Kidney epithelial cell (primary cell): ENCODE results near the gene OXCT1. TPM values are rescaled to one million over a fixed set of nuclear protein-coding genes. Genes with fewer than 3 reads are reported as not detected.
A peak's percentile ranks its signal among the peaks of the same experiment; 100 is the strongest.
"Not testable (repeated sequence)": the region's sequence is repeated elsewhere in the genome, so short reads cannot be mapped to it uniquely, and the experiment has no call there.

ENCODE experiments used
- DNase-seq: peaks from one replicate; pipeline ENCODE4 v3.0.0-alpha.2; 2010; ENCODE audit warnings: low read depth
- H3K27me3 ChIP-seq: 2 replicates; pipeline ENCODE4 v1.6.0; 2011; ENCODE audit warnings: low read length; ENCODE audit not compliant: control insufficient read depth, insufficient read depth
- H3K36me3 ChIP-seq: 2 replicates; pipeline ENCODE4 v1.5.1; 2011; ENCODE audit warnings: low read length; ENCODE audit not compliant: control insufficient read depth, insufficient read depth
- H3K4me3 ChIP-seq: 2 replicates; pipeline ENCODE4 v1.5.1; 2011; ENCODE audit warnings: low read depth, mild to moderate bottlenecking, control low read depth, low read length
- total RNA-seq: library from RNA; depleted of rRNA; stranded (reverse); fragments of >200 nt; gene quantifications from 2 replicates; pipeline ENCODE4 v1.2.3, GENCODE V29; 2015
- TF ChIP-seq, protein P1 (sequence below): IDR thresholded peaks from 2 replicates; pipeline ENCODE4 v1.5.1; 2011; ENCODE audit warnings: mild to moderate bottlenecking, moderate library complexity, low read length, control low read depth, inconsistent platforms; ENCODE audit not compliant: insufficient read depth, poor library complexity, severe bottlenecking

OXCT1 gene
- total RNA-seq, 1 donor from 2014 or later, result 21.0 TPM

DNA sequence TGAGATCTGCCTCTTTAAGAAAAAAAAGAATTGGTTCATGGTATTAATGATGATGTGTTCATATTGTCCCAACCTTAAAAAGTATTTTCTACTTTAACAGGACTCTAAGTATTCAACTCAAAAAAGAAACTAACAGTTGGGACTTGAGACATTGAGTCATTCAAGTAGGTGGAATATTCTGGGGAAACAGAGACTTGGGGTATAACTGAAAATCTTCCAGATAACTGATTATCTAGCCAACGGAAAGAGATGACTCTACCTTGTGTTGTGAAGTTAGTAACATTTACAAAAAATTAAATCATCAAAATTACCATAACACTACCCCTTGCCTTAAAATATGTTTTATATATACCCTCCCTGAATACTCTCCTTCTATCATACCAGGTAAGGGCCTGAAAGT, 19.1 kb downstream of the OXCT1 start:
- Histone ChIP-seq H3K27me3 (no peaks in the 10 kb centered on the region), H3K36me3 (no peaks in the 10 kb centered on the region), H3K4me3 (no peak overlapping the region)
- TF ChIP-seq, protein P1, sequence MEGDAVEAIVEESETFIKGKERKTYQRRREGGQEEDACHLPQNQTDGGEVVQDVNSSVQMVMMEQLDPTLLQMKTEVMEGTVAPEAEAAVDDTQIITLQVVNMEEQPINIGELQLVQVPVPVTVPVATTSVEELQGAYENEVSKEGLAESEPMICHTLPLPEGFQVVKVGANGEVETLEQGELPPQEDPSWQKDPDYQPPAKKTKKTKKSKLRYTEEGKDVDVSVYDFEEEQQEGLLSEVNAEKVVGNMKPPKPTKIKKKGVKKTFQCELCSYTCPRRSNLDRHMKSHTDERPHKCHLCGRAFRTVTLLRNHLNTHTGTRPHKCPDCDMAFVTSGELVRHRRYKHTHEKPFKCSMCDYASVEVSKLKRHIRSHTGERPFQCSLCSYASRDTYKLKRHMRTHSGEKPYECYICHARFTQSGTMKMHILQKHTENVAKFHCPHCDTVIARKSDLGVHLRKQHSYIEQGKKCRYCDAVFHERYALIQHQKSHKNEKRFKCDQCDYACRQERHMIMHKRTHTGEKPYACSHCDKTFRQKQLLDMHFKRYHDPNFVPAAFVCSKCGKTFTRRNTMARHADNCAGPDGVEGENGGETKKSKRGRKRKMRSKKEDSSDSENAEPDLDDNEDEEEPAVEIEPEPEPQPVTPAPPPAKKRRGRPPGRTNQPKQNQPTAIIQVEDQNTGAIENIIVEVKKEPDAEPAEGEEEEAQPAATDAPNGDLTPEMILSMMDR, result no peak
- no peak for DNase-seq

DNA sequence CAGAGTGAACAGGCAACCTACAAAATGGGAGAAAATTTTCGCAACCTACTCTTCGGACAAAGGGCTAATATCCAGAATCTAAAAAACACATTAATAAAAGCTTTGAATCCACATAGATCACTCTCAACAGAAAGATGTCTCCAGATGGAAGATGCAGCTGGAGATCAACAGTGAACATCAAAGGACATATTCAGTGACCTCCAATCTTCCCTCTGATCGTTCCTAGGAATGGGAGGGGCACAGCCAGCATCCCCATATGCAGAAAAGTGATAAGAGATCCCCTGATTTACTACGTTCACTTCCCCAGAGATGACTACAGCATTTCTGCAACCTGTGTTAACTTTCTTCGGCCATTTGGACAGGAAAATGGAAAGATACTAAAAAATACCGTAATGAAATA, 21.2 kb downstream of the OXCT1 start:
- no peaks in the 10 kb centered on the region for H3K36me3 ChIP-seq
- DNase-seq, result no peak
- TF ChIP-seq, protein P1, result no peak

DNA sequence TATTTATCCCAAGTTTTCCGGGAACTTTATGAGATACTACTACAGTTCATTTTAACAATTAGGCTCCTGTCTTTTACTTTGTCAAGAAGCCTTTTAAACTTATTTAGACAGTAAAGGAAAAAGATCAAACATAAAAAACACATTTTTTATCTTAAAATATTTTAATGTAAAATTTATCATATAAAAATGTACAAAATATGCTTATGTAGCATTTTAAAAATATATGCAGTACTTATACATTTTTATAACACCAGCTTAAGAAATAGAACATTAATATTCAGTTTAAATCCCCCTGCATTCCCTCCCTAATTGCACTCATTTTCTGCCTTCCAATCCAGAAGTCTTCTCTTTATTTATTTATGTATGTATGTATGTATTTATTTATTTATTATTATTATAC, 24.5 kb downstream of the OXCT1 start:
- not testable (repeated sequence) for H3K4me3 ChIP-seq, H3K36me3 ChIP-seq, DNase-seq, H3K27me3 ChIP-seq

More for the DNA sequence above, 21.2 kb downstream of the OXCT1 start:
- Histone ChIP-seq H3K27me3 (no peaks in the 10 kb centered on the region), H3K4me3 (no peak overlapping the region)

DNA sequence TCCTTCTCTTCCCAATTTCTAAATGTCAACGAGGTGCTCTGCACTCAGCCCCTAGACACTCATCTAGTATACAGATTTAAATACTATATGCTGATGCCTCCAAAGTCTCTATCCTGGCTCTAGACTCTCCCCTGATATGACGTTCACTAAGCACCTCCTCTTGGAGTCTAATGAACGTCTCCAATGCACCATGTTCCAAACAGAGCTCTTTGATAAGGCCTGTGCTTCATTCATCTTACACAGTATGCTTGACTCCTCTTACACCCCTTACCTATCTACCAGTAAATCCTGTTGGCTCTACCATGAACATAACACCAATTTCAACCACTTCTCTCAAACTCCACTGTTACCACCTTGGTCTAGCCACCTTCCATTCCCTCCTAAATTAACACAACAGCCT, 25.7 kb downstream of the OXCT1 start:
- no peaks in the 10 kb centered on the region for H3K27me3 ChIP-seq
- no peak for DNase-seq
- H3K4me3 ChIP-seq, result no peak overlapping the region
- no peaks in the 10 kb centered on the region for H3K36me3 ChIP-seq
- TF ChIP-seq, protein P1, result no peak

DNA sequence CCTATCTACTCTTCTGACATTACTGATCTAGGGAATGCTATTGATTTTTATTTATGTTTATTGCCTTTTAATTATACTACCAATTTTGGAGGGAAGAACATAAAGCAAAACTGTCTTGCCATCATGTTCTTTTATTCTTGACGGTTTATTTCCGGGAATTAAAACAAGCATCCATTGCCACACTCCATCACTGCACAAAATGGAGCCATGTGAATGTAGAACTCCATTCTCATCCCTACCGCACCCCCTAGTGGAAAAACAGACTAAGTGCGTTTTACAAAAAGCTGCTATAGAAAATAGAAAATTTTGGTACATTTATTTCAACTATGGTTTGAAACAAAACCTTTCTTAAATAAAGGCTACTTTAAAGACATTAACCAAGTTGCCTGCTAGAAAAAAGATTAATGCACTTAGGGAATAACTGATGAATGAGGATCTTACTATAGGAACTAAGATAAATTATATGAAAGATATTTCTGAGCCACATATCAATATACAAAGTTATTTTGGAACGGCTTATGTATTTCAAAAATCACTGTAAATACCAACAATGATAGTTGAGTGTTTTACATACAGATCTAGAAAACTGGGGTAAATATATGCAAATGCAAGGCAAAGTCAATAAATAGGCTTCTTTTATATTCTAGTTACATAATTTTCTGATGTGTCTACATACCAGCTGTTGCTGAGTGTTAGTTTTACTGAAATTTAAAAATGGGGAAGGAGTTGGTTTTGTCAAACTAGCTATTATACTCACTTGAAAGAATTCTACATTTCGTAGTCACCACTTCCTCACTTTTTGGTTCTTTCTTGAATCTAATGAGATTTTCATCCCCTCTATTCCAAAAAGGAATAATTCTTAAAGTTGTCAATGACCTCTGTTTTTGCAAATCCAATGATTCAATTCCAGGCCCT, 26.5 kb downstream of the OXCT1 start:
- no peak overlapping the region for H3K4me3 ChIP-seq
- H3K27me3 ChIP-seq, result no peaks in the 10 kb centered on the region
- DNase-seq, result peak; percentile 14

DNA sequence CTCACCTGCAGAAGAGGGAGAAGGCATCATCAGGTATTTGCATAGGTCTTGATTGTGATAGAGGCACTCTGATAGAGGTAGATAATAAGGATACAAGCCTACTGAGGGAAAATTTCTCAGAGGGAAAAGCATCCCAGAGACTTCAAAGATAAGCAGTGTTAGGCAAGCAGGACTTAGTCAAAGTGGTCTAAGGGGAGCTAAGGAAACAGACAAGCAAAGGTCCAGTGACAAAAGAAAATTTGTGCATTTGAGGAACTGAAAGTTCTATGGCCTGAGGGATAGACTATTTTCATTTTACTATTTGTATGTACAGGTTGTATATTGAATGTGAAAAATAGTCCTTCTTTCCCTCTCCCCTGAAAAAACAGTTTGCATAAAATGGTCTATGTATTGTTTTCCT, 27.4 kb downstream of the OXCT1 start:
- Histone ChIP-seq H3K4me3 (no peak overlapping the region), H3K27me3 (no peaks in the 10 kb centered on the region), H3K36me3 (no peaks in the 10 kb centered on the region)
- TF ChIP-seq, protein P1, result no peak
- DNase-seq, result no peak

More for the DNA sequence above, 26.5 kb downstream of the OXCT1 start:
- no peaks in the 10 kb centered on the region for H3K36me3 ChIP-seq
- TF ChIP-seq, protein P1, result peak; percentile 72
